NOMO-1 treated with dmso at 0.1 percent for 144 hours (cell line): ENCODE results near the gene HNRNPF.

Experiments
- DNase-seq: peaks from one replicate; lab custom pipeline; 2025; ENCODE audit not compliant: unreplicated experiment; lab: John Stamatoyannopoulos, UW

Gene HNRNPF

GRCh38 chr10:43421519-43421918 is 12.5 kb upstream of the HNRNPF start:
- DNase-seq: no peak

DNA sequence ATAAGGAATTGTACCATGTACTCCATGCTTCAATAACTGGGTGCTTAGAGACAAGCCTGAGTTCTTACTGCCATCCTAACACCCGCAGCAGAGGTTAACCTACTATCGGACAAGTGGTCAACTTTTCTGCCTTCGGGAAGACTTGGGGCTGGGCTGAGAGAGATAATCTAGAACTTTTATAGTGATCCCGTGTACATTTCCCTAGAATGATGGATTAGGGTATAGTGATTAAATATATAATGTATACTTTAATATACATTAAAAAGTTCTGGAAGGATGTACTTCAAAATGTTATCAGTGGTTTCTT is 12.2 kb upstream of the HNRNPF start:
- no peak for DNase-seq

DNA sequence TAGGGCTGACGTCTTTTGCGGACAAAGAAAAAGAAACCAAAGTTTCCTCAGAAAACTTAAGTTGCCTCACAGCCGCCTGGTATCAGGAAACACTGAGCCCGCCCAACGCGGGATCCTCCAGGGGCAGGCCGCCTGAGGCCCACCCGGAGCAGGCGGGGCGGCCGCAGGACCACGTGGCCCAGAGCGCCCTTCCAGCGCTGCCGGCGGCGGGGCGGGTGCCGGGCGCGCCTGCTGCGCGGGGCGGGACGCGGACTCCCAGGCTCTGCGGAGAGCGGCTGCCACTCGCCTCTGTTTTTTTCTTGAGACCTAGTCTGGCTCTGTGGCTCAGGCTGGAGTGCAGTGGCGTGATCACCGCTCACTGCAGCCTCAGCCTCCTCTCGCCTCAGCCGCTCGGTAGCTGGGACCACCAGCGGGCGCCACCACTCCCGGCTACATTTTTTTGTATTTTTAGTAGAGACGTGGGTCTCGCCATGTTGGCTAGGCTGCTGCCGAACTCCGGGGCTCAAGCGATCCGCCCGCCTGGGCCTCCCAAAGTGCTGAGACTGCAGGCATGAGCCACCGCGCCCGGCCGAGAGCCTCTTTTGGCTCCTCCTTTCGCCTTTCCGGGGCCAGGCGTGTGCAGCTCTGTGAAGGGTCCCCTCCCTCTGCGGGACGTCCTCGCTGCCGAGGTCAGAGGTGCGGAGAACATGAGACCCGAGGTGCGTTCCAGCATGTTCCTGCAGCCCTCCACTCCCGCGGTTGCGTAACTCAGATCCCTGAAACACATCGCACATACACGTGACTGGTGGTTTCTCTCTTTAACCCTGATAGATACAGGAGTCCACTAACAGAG is 11.6 kb upstream of the HNRNPF start:
- peak; percentile 88 for DNase-seq

DNA sequence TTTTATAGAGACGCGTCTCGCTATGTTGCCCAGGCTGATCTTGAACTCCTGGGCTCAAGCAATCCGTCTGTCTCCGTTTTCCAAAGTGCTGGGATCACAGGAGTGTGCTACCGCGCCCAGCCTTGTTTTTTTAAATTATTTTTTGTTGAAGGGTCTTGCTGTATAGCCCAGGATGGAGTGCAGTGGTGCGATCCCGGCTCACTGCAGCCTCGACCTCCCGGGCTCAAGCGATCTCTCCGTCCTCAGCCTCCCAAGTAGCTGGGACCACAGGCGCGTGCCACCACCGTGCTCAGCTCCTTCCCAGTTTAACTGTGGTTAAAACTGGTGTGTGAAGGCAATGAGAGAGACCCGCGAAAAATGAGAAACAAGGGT is 11.0 kb upstream of the HNRNPF start:
- DNase-seq: no peak

- peak; percentile 98 for DNase-seq
These were observed 9.2 kb upstream of the HNRNPF start for GRCh38 chr10:43417950-43418768.

- no peak for DNase-seq
These were observed 6.6 kb upstream of the HNRNPF start for GRCh38 chr10:43415544-43415943.

DNA sequence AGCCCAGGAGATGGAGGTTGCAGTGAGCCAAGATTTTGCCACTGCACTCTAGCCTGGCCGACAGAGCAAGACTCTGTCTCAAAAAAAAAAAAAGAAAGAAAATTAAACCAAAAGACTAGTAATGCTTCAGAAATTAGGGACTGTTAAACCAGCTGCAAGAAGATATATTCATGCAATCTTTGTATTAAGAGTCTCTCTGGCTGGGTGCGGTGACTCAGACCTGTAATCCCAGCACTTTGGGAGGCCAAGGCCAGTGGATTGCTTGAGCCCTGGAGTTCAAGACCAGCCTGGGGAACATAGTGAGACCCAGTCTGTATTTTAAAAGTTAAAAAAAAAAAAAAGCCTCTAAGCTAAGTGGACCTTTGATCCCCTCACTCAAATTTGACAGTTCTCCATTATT is 2.5 kb upstream of the HNRNPF start:
- DNase-seq: no peak

DNA sequence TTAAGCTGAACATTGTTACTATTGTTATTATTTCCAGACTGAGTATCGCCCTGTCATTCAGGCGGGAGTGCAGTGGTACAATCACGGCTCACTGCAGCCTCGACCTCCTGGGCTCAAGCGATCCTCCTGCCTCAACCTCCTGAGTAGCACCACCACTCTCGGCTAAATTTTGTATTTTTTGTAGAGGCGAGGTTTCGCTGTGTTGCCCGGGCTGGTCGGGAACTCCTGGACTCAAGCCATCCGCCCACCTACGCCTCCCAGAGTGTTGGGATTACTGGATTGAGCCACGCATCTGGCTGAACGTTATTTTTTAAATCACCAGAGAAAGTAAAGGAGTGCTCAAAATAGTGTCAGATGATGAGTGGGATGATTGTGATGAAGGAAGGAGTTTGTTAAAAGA is 1.4 kb upstream of the HNRNPF start:
- no peak for DNase-seq

- no peak for DNase-seq
These were observed 561 bp upstream of the HNRNPF start for GRCh38 chr10:43409385-43410109.

GRCh38 chr10:43408331-43408709 is 666 bp downstream of the HNRNPF start:
- DNase-seq: no peak

GRCh38 chr10:43407576-43408330 is 1.2 kb downstream of the HNRNPF start:
- DNase-seq: peak; percentile 84

DNA sequence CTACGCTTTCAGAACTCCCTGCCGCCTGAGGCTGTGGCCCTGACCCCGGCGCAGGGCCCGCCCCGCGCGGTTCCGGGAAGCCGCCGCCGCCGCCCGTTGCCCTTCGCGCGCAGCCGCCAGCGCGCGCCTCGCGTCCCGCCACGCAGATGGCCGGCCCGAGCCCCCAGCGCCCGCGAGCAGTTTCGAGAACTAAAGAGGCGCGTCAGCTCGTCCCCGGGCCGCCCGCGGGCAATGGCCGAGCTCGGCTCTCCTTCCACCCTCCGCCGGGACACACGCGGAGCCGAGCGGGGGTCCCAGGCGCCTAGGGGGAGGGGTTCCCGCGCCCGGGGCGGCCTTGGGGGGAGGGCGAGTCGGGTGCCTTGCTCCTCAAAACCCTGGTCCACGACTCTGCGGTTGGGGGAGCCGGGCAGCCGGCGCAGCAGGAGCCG is 1.8 kb downstream of the HNRNPF start:
- peak; percentile 27 for DNase-seq

- no peak for DNase-seq
These were observed 4.3 kb downstream of the HNRNPF start for GRCh38 chr10:43404704-43405084.

GRCh38 chr10:43403911-43404703 is 4.9 kb downstream of the HNRNPF start:
- no peak for DNase-seq

DNA sequence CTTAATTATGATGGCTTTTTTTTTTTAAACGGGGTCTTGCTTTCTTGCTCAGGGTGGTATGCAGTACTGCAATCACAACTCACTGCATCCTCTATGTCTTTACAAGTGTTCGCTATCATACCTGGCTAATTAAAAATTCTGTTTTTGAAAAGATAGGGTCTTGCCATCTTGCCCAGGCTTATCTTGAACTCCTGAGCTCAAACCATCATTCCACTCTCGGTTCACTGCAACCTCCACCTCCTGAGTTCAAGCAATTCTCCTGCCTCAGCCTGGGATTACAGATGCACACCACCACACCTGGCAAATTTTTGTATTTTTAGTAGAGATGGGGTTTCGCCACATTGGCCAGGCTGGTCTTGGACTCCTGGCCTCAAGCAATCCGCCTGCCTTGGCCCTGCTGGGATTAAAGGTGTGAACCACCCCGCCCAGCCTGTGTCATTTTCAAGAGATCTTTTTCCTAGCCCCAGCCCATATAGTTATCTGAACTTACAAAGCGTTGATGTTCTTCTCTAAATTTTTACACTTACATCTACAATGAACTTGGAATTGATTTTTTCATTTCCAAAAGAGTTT is 6.0 kb downstream of the HNRNPF start:
- DNase-seq: no peak

DNA sequence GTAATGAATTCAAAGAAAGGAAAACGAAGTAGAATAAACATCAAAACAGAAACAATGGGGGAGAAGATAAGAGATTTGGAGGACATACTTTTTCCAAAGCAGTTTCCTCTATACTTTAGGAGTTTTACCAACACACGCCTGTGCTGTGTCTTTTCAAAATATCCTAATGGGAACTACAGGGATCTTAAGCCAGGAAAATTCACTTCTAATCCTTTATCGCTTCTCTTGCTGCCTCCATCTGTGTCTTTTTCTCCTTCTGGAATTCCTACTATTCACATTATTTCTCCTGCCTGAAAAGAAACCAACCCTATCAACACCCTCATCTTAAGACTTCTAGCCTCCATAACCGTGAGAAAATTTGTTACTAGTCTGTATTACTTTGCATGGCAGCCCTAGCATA is 6.8 kb downstream of the HNRNPF start:
- no peak for DNase-seq

DNA sequence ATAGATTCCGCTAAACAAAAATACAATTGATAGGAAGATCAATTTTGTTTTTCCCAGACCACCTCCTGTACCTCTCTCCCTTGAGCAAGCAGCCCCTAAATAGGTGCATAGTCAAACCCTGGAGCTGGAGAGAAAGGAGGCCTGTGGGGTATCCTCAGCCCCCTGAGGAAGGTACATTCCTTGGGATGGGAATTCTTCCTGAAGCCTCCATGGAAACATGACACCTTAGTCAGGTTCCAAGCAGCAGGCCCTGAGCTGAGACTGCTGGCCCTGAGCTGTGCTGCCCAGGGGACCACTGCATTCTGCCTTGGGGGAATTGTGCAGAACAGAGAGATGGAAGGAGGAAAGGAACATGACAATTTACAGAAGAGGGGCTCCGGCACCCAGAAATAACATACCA is 7.4 kb downstream of the HNRNPF start:
- DNase-seq: no peak

DNA sequence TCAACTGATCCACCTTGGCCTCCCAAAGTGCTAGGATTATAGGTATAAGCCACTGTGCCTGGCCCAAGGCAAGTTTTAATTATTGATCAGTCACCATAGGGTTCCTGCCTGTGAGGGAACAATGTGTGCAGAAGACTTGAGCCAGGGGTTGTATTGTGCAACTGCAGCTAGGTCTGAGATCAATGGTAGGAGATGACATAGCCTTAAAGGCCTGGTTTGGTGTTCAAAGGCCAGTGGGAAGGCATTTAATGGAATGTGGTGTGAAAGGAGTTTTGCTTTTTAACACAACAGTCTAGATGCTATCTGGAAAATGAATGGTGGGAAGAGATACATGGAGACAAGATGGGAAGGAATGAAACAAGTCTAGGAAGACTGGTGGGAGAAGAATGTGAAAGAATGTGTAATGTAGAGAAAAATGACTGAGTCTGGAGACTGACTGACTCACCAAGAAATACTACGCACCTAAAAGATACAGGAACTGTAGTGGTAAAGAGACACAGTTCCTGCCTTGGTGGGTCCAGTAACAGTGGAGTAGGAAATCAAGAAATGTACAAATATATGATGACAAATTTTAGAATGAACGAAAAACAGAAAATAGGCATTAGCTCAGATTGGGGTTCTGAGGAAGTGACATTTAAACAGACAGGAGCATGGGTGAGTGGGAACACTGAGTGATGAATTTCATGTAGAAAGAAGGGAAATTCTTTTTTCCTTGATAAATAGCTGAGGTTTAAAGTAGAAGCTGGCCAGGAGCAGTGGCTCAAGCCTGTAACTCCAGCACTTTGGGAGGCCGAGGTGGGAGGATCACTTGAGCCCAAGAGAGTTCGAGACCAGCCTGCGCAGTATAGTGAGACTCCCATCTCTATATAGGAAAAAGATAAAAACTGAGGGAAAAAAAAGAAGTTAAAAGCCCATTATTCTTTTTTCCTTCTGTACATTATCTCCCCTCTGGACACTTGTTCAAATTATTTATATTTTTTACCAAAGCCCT is 9.4 kb downstream of the HNRNPF start:
- no peak for DNase-seq

- no peak for DNase-seq
These were observed 10.1 kb downstream of the HNRNPF start for GRCh38 chr10:43398939-43399319.
